CD4-positive, alpha-beta T cell treated with Interleukin-4 for 1 hour (primary cell): Measurements from ENCODE around the gene KIF7.

Source experiments
- DNase-seq, 2 donors: peaks; one replicate each; pipeline ENCODE4 v3.0.0-alpha.2; 2020 to 2022

The KIF7 gene

DNA sequence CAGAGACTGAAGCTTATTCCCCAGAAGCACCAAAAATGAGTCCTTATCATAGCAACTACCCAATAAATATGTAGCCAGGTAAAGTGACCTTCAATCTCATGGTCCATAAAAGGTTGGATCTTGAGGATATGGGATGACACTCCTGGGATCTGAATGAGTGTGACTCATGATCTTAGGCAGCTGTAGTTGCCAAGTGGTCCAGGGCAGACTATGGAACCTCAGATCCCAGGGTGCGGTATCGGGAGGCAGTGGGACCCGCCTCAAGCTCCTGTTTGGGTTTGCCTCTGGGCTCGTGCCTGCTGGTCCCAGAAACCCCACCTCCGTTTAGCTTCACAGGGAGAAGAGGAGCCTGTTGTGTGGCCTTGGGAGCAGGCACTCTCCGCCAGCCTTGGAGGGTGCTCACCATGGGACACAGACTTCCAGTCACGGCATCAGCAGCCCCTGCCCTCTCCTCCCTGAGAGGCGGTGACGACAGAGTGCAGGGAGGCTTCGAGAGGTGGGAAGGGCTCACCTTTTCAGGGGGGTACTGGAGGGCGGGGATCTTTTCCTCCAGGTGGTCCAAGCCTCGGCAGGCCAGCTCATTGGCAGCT, 15.8 kb upstream of the KIF7 start:
- no peak for DNase-seq

DNA sequence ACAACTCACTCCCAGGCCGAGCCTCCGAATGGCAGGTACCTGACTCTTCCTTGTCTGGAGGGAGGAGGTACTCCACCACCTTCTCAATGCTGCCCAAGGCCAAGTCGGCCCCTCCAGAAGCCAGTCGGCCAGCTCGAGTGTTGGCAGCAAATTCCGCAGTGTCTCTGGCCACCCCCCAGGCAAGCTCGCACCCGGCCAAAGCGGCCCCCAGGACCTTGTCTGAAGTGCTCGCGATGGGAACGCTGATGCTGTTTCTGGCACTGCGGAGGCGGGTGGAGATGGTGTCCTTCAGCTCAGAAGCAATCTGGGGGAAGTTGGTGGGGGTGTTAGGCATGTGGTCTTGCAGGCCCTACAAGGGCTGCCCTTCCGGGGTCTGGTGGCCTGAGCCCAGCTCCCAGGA, 14.7 kb upstream of the KIF7 start:
- no peak for DNase-seq

DNA sequence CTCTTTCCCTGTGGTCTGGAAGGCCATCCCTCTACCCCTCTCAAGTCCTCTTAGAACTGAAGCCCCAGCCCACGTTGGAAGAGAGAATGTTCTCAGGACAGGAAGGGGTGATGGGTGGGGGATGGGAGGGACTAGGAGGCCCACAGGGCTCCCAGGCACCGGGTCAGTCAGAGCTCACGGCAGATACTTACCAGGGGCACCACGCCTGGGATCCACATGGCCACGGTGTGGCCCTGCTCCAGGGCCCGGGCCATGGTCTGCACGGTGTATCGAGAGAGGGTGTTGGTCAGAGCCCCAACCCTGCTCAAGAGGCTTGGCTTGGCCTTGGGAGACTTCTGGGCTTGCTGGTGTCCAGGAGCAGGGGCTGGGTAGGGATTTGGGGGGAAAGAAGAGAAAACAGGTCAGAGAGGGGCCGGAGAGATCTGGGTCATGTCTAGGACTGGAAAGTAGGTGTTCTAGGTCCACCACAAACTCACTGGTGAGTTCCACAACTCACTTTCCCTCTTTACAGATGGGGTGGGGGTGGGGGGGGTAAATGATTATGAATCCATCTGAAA, 14.1 kb upstream of the KIF7 start:
- DNase-seq: no peak

DNA sequence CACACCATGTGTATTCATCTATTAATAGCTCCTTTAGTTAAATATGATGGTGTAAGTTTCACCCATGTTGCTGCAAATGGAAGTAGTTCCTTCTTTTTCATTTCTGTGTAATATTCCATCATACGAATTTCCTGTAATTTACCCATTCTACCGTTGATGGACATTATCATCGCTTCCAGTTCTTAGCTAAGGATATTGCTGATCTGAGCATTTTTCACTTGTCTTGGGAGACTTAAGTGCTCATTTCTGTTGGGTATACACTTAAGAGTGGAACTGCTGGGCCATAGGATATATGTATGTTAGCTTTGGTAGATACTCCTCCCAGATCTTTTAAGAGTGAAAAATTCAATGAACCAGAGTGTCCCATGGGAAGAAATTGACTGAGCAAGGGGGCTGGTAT, 12.9 kb upstream of the KIF7 start:
- no peak for DNase-seq

DNA sequence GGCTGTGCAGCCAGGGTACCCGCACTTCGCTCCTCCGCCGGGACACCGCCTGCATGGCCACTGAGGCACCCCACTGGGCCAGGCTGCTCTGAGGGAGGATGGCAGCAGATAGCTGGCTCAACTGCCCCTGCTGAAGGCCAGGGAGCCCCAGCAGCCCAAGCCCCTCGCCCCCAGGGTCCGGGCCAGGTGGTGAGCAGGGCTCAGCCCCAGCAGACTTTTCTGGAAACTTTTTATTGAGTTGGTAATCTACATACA, 12.4 kb upstream of the KIF7 start:
- DNase-seq: no peak

DNA sequence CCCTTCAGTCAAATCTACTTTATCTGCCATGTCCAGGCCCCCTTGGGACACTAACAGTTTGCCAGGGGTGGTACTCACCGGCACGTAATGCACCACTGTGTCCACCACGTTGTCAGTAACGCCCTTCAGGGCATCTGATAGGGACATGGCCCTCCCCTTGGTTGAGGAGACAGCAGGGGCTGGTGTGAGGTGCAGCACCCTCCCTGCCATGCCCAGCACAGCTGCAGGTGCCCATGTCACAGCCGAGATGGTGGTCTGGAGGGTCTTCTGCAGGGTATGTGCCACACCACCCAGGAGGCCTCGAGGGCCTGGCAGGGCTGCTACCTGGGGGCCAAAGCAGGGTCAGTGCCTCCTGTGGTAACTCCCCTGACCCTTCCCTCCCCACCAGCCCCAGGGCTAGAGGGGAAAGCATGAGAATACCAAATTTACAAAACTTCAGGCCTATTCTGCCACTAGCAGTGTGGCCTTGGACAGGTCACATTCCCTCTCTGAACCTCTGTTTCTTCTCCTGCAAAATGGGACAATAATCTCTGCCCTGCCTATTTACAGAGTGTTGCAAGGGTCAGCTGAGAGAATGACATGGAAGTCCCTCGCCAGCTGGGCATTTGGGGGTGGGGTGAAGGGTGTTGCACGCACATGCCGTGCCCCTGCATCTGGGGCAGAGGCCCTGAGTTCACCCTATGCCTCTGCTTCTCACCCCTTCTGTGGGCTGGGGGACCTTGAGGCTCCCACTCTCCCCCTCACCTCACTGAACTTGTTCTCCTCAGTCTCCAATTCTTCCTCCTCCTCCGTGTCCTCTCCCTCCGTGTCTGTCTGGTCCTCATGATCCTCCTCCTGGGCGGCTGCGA, 11.8 kb upstream of the KIF7 start:
- no peak for DNase-seq

DNA sequence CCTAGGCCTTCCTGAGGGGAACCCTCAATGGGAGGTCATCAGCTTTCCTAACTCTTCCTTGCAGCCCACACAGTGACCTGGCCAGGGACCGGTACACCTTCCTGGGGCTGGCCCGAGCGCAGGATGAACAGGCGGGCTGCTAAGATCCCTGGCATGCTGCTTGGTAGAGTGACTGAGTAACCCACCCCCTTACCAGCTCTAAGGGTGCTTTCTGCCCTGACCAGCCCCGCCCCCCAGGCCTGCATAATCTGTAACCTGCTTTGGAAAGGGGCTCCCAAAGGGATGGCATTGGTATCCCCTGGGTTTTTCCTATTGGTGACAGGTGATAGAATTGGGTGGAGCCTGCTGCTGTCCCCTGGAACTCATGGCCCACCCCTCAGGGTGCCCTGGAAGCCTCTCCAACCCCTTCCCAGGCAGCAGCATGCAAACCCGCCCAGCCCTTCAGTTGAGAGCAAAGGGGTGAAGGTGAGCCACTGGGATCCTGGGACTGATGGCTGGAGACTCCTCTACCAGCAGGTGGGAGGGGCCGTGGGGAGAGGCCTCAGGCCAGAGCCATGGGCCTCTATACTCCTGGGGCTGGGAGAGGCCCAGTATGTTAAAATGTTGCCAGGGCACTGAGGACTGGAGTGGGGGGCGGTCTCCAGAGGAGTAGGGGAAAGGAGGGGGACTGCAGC, 11.1 kb upstream of the KIF7 start:
- no peak for DNase-seq

DNA sequence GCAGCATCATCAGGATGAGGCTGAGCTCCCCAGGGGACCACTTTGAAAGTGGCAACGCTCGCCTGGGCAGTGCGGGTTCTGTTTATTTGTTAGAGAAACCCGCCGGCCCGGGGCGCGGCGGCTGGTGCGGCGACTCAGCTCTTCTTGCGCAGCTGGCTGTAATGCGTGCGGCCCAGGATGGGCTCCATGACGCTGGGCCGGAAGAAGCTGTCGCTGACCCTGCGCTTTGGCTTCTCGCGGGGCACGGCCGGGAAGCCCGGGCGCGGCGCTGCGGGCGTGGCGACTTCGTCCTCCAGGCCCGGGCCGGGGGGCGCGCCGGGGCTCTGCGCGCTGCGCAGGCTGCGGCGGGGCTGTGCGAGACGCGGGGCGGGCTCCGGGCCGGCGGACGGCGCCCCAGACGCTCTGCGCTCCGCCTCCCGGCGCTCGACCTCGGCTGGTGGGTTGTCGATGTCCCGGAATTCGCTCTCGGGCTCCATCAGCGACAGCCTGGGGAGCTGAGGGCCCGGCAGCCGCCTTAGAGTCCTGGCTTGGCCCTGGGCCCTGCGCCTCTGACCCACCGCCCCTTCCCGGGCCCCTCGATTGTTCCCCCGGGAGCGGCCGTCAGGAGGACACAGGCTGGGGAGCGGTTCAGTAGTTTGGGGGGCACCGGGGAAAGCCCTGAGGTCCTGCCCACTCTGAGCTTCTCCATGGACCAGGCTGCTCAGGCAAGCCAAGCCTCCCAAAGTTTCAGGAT, 10.3 kb upstream of the KIF7 start:
- DNase-seq: no peak

DNA sequence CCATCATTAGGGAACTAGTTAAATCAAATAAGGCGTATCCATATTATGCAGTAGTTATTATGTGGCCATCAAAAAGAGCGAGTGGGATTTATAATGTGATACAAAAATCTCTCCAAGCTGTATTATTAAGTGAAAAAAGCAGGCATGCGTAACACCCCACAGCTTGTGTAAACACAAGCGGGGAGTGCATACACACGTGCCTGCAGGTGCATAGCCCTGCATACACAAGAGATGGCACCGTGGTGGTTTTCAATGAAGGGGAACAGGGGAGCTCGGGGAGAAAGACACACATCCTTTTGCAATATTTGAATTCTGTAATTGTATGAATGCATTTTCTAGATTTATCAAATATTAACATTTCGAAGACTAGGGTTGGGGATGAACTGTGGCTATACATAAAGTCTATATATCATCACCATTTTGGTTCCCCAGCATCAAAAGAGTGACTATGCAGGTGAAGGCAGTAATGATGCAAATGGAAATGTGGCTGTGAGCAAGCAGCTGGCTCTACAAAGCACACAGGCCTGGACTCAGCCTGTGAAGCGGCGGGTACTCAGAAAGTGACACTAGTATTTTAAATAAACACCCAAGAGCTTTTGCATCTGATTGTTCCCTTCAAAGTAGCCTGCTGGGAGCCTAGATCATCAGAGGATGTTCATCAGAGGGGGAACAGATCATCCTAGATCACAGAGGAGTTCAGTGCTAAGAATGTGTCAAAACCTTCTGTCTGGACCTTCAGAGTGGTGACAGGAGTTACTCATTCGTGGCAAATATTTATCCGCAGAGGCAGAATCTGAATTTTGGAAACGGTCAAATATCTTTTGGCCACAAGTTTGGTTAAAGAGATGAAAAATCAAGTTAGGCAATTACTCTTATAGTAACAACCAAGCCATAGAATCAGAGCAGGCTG, 9.4 kb upstream of the KIF7 start:
- DNase-seq: no peak

DNA sequence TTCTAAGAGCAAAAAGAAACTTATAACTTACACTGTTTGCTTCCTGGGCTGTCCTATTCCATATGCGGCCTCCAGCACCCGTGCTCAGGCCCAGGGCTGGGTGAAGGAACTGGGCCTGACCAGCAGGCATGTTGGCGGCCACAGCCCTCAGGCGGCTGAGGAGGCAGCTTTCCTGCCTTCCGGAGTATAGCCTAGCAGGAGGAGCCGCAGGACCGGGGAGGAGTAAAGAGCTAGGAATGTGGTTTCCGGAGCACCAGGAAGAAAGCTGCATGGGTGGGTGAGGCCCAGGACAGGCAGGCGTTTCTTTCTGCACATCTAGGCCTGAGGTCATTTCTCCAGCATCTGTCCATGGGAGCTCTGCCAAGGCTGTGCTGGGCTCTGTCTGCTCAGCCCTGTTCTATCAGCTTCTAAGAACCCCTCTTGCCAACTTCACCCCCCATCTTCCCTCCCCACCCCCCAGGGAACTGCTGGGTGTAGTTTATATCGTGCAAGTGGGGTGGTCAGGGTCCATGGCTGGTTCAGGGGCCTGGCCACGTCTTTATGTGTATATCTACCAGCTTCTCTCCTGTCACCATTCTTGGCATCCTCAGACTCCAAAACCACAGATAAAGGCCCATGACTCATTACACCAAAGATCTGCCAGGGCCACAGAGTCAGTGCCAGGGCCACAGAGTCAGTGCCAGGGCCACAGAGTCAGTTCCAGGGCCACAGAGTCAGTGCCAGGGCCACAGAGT, 7.8 kb upstream of the KIF7 start:
- DNase-seq: no peak

DNA sequence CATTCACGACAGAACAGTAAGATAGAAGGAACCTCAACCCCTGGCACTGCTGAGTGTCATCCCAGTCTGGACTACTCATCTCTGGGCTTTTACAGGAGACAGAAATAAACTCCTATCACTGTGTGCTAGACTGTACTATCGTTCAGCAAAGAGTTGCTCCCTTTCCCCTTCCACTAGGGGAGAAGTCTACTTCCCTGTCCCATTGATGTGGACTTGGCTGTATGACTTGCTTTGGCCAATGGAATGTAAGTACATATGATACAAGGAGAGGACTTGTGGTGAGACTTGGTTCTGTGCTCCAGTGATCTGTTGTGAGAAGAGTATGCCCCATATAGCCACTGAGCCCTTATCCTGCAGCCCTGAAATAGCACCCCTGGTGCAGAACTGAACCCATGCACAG, 5.3 kb upstream of the KIF7 start:
- no peak for DNase-seq

DNA sequence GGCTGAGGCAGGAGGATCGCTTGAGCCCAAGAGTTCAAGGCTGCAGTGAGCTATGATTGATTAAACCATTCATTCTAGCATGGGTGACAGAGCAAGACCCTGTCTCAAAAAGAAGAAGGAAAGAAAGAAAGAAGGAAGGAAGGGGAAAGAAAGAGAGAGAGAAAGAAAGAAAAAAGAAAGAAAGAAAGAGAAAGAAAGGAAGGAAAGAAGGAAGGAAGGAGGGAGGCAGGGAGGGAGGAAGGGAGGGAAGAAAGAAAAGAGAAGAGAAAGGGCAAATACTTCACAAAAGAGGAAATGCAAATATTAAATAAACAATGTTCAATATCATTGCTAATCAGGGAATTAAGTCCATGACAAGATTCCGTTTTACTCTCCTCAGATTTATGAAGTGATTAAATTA, 4.0 kb upstream of the KIF7 start:
- no peak for DNase-seq

DNA sequence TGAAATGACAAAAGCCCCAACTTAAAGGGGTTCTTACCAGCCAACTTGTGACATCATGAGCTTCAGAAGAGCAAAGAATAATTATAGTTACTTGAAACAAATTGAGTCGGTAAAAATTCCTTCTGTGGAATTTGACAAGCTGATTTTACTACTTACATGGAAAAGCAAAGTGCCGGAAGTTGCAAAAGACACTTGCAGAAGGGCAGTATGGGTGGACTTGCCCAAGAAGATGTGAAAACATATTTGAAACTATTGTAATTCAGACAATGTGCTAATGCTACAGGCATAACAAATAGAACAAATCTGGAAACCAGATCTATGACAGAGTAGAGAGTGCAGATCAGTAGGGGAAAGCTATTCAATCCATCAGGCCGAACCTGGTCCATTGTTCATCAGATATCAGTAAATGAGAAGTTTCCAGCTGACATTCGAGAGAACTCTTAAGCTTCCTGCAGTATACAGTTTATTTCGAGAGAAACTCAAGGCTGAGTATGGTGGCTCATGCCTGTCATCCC, 2.5 kb upstream of the KIF7 start:
- DNase-seq: no peak

DNA sequence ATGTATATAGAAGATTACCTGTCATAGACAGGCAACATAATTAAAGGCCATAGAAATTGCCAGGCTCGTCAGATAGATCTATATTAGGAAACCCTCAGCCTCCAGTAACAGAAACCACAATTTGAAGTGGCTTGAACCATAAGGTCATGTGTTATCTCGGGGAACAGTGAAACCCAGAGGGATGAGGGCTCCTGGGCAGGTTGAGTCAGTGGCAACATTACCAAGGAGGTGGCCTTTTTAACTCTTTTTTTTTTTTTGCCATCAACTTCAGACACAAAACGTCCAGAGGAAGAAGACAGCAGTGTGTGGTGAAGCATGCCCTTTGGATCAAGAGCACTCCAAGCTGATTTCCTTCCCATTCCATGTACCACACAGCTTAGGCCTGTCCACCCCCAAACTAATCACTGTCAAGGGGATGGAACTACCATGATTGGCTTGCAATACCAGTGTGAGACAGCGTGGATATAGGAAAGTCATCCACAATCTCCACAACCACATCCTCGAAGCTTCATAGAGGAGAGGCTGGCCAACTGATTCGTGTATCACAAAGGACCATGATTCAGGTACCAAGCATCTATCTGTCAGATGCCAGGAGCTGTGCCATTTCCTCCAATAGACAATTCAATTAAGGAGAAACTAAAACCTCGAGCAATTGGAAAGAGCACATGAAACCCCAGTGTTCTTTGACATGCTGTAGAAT, 999 bp upstream of the KIF7 start:
- DNase-seq: no peak

DNA sequence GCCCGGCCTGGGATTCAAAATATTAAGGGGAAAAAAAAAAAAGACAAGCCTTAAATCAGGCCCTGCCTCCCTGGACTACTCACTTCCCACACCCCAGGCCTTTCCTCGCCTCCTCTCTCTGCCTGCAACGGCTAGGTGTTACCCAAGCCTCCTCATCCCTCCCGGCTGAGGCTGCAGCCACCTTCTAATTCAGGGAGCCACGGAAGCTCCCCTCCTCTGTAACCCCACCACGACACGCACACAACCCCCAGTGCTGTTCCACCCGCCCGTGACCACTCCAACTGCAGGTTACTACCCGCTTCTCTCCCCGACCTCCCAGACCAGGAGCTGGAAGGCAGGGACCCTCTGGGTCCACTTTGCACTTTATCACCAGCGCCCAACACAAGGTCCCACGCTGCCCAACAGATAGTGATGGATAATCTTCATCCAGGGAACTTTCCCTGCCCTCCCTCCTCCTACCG, 936 bp downstream of the KIF7 start:
- no peak for DNase-seq

DNA sequence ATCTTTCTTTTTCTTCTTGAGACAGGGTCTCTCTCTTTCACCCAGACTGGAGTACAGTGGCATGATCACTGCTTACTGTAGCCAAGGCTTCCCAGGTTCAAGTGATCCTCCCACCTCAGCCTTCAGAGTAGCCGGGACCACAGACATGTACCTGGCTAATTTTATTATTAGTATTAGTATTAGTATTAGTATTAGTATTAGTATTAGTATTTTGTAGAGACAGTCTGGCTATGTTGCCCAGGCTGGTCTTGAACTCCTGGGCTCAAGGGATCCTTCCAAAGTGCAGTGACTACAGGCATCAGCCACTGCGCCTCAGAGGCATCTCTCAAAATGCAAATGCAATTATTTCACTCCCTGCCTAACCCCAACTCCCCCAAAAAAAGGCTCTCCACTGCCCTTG, 1.7 kb downstream of the KIF7 start:
- DNase-seq: no peak

DNA sequence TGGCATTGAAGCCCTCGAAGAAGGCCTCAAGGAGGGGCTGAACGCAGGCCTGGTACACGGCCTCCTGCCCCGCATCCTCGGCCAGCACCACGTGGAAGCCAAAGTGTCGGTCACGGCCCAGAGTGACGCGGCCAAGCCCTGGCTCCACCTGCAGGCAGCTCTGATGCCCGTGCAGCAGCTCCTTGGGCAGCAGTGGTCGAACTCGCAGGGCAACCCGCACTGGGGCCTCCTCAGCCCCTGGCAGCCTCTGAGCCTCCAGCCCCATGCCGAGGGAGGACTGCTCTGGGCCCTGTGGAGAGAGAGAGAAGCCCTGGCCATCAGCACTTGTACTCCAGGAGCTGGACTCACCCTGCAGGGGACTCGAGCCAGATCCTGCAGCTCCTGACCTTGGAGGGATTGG, 2.6 kb downstream of the KIF7 start:
- no peak for DNase-seq

DNA sequence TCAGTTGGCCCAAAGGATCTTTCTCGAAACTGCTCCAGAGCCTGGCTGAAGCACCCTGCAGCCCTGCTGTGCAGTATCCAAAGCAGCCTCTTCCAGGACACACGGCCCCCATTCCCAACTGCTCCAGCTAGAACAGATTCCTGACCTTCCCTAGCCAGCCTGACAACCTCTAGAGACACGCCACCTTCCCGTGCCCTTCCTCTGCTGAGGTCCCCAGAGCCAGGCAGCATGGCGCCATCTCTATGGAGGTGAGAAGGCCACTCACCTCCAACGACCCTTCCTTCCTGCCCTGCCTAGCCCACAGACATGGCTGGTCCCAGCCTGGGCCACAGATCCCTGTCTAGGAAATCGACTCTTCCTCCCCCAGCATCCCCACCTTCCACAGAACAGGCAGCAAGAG, 3.1 kb downstream of the KIF7 start:
- DNase-seq: no peak

DNA sequence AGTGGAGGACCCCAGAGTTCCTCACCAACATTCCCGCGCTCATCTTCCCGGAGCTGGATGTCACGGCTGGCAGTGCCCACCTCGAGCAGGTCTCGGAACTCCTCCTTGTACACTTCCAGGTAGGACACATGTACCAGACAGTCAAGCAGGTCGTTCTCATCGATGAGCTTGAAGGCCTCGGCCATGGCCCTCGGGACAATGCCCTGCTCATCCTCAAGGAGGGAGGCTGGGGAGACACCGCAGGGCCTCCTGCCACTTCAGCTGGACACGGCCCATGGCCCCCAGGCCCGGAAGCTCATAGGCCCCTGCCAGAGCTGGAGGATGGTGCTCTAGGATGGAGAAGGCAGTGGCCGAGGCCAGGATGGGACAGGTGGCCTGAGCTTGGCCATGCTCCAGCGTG, 5.6 kb downstream of the KIF7 start:
- no peak for DNase-seq

DNA sequence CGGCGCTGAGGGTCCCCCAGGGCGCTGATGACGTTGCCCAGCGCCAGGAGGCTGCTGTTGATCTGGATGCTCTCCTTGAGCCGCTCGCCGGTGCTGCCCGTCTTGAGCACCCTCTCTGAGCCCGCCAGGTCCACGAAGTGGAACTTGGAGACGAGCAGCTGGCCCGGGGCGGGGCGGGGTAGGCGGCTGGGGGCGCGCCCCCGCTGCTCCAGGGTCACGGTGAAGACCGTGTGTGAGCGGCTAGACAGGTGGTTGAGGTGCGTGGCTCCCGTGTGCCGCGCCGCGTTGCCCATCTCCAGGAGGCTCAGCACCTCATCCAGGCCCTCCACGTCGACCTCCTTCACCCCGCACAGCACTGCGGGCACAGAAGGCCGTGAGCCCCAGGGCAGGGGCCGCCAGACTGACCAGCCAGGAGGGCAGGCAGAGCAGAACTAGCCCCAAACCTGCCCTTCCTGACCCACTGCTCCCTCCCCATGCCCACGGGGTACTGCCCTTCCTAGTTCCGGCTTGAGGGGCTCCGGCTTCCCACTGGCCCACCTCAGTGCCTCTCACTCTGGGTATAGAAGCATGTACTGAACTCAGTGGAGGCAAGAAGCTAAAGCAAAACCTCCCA, 6.1 kb downstream of the KIF7 start:
- no peak for DNase-seq
